AML-193 (cell line): ENCODE results near the gene CCDC138.
A peak's percentile ranks its signal among the peaks of the same experiment; 100 is the strongest.
"Not testable (repeated sequence)": the region's sequence is repeated elsewhere in the genome, so short reads cannot be mapped to it uniquely, and the experiment has no call there.

ENCODE experiments used
- DNase-seq, 2 experiments: peaks; one replicate each; lab custom pipeline; 2025; lab: John Stamatoyannopoulos, UW

The CCDC138 gene

GRCh38 chr2:108786354-108787215, at the start of gene CCDC138:
CCDC138 (plus strand) TSS chr2:108786771; CDS start chr2:108786823, 52 bp downstream.
- DNase-seq = peak; percentile 79 to 81

GRCh38 chr2:108757973-108758372, 28.6 kb upstream of the CCDC138 start:
- not testable (repeated sequence) for DNase-seq

GRCh38 chr2:108762618-108763017, 24.0 kb upstream of the CCDC138 start:
- not testable (repeated sequence) for DNase-seq

- DNase-seq = not testable (repeated sequence)
These were observed 19.9 kb upstream of the CCDC138 start for GRCh38 chr2:108766671-108767070.

- DNase-seq = not testable (repeated sequence)
These were observed 18.7 kb upstream of the CCDC138 start for GRCh38 chr2:108767859-108768258.

GRCh38 chr2:108776475-108776874, 10.1 kb upstream of the CCDC138 start:
- no peak for DNase-seq

- no peak for DNase-seq
These were observed 7.7 kb upstream of the CCDC138 start for GRCh38 chr2:108778857-108779256.

GRCh38 chr2:108786008-108786353, 590 bp upstream of the CCDC138 start:
- no peak for DNase-seq

GRCh38 chr2:108787216-108787541, 608 bp downstream of the CCDC138 start:
- DNase-seq = no peak

GRCh38 chr2:108803045-108803736, 16.6 kb downstream of the CCDC138 start:
- no peak for DNase-seq

- DNase-seq = no peak
These were observed 18.5 kb downstream of the CCDC138 start for GRCh38 chr2:108805032-108805431.

- DNase-seq = no peak
These were observed 19.2 kb downstream of the CCDC138 start for GRCh38 chr2:108805782-108806181.

GRCh38 chr2:108806371-108807113, 20.0 kb downstream of the CCDC138 start:
- no peak for DNase-seq

- DNase-seq = no peak
These were observed 23.4 kb downstream of the CCDC138 start for GRCh38 chr2:108809936-108810335.

GRCh38 chr2:108810993-108811957, 24.7 kb downstream of the CCDC138 start:
- DNase-seq = no peak

- DNase-seq = peak in 1 of 2 experiments; percentile 2
These were observed 27.2 kb downstream of the CCDC138 start for GRCh38 chr2:108813732-108814131.

- DNase-seq = no peak
These were observed 33.9 kb downstream of the CCDC138 start for GRCh38 chr2:108820482-108820881.

GRCh38 chr2:108823286-108823685, 36.7 kb downstream of the CCDC138 start:
- no peak for DNase-seq

GRCh38 chr2:108824316-108825070, 37.9 kb downstream of the CCDC138 start:
- DNase-seq = no peak

- no peak for DNase-seq
These were observed 38.7 kb downstream of the CCDC138 start for GRCh38 chr2:108825254-108825653.

- DNase-seq = no peak
These were observed 39.2 kb downstream of the CCDC138 start for GRCh38 chr2:108825736-108826135.
